Mammary epithelial cell (primary cell): ENCODE data around the gene LRP1.

ENCODE experiments used
- CTCF ChIP-seq, 2 donors: IDR thresholded peaks in 1 of 2; conservative IDR thresholded peaks in 1 of 2; 2 replicates each; pipeline ENCODE4 v1.5.1; 2011 to 2012; ENCODE audit warnings: inconsistent platforms in 2 of 2, low read length in 2 of 2, mild to moderate bottlenecking in 2 of 2, control low read depth in 1 of 2, low read depth in 1 of 2; ENCODE audit not compliant: insufficient read depth in 1 of 2; ENCODE audit errors: extremely low read depth in 1 of 2
- EZH2 ChIP-seq: IDR thresholded peaks from 2 replicates; pipeline ENCODE4 v1.6.1; 2012; ENCODE audit warnings: low read length, inconsistent platforms, borderline replicate concordance

- no peak for TF ChIP-seq CTCF (conservative IDR thresholded peaks at IDR 0.05 in 1 of 2, IDR thresholded peaks at IDR 0.05 in 1 of 2; ENCODE audit: extremely low read depth in 1 of 2, insufficient read depth in 1 of 2, low read depth in 1 of 2, low read length in 2 of 2)
- no peak for TF ChIP-seq EZH2
Measured at GRCh38 chr12:57111031-57111734, 17.1 kb upstream of the LRP1 start, which contains the start of gene STAT6.
